Measurements from ENCODE around the gene LSG1. TPM values are rescaled to one million over a fixed set of nuclear protein-coding genes. Genes with fewer than 3 reads are reported as not detected.

The LSG1 gene
- total and polyA plus RNA-seq, 10 of the 15 experiments (the other 5 are each of a cell fraction or from before 2014, with no cell fraction given) = 14.3 to 75.6 (median 54.4) TPM

DNA sequence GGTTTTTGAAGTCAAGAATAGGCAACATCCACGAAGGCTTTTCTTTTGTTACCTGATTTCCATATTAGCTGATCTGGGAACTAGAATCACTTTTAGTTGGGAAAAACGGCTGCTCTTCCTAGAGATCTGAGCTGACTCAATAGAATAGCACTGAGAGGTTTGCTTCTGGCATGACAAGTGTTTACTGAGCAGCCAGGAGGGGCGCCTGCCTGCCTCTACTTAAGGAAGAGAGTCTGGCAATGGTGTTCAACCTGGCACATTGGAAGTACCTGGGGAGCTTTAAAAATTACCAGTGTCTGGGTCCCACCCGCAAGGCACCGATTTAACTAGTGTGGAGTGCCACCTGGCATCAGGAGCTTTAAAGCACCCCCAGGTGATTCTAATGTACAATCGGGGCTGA is 48.1 kb upstream of the LSG1 start:
- intact Hi-C loops (cut with micrococcal nuclease; ENCODE audit: unreplicated experiment) = no loop called here

More for the DNA sequence above, 48.1 kb upstream of the LSG1 start:
- Histone ChIP-seq H3K27me3 (replicated peaks in 1 of 2; ENCODE audit: control insufficient read depth in 2 of 2, insufficient read depth in 2 of 2, low read length in 1 of 2) (peaks cover 0 to 2% of the 10 kb centered on the region in 2 experiments; a peak in 2 of 4 replicates), H3K4me2 (ENCODE audit: control insufficient read depth, insufficient read depth) (no peak overlapping the region), H3K79me2 (ENCODE audit: control insufficient read depth, insufficient read depth, low read length) (no peaks in the 10 kb centered on the region), H4K20me1 (ENCODE audit: control insufficient read depth, insufficient read depth) (no peaks in the 10 kb centered on the region), H3K9me3 (replicated peaks; ENCODE audit: control insufficient read depth, insufficient read depth, low read length) (no peaks in the 10 kb centered on the region), H3K4me1 (ENCODE audit: control insufficient read depth, insufficient read depth, low read length) (no peaks in the 10 kb centered on the region), H3K4me3 (no peak overlapping the region), H3K36me3 (ENCODE audit: control insufficient read depth in 2 of 2, insufficient read depth in 2 of 2, low read length in 1 of 2) (no peaks in the 10 kb centered on the region), H3K27ac (ENCODE audit: control insufficient read depth, insufficient read depth) (no peak overlapping the region), H3K9ac (ENCODE audit: control insufficient read depth, insufficient read depth, low read length) (no peak overlapping the region), H2AFZ (ENCODE audit: control insufficient read depth, low read depth, low read length) (no peak overlapping the region)
- no peak for ATAC-seq
- no peak for FAIRE-seq
- SMC1A ChIA-PET (ENCODE audit: uncharacterized antibody, unreplicated experiment) = interaction anchor here (1.5 kb wide), 1 partner anchor 13 kb away, joined by 3 read pairs; no protein-coding TSS in a partner anchor
- RAD21 ChIA-PET (ENCODE audit: unreplicated experiment) = no interaction called here
- TF ChIP-seq SMAD5 (IDR thresholded peaks at IDR 0.05; ENCODE audit: low read depth) = no peak
- TF ChIP-seq TCF12 (IDR thresholded peaks at IDR 0.05; ENCODE audit: low read depth, low read length) = no peak
- no peak for TF ChIP-seq RAD21 (IDR thresholded peaks at IDR 0.05; ENCODE audit: insufficient read depth, low read depth, low read length)
- TF ChIP-seq, protein P1, sequence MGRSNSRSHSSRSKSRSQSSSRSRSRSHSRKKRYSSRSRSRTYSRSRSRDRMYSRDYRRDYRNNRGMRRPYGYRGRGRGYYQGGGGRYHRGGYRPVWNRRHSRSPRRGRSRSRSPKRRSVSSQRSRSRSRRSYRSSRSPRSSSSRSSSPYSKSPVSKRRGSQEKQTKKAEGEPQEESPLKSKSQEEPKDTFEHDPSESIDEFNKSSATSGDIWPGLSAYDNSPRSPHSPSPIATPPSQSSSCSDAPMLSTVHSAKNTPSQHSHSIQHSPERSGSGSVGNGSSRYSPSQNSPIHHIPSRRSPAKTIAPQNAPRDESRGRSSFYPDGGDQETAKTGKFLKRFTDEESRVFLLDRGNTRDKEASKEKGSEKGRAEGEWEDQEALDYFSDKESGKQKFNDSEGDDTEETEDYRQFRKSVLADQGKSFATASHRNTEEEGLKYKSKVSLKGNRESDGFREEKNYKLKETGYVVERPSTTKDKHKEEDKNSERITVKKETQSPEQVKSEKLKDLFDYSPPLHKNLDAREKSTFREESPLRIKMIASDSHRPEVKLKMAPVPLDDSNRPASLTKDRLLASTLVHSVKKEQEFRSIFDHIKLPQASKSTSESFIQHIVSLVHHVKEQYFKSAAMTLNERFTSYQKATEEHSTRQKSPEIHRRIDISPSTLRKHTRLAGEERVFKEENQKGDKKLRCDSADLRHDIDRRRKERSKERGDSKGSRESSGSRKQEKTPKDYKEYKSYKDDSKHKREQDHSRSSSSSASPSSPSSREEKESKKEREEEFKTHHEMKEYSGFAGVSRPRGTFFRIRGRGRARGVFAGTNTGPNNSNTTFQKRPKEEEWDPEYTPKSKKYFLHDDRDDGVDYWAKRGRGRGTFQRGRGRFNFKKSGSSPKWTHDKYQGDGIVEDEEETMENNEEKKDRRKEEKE (IDR thresholded peaks at IDR 0.05) = no peak
- TF ChIP-seq ZSCAN29 (IDR thresholded peaks at IDR 0.05) = no peak
- no peak for TF ChIP-seq IRF4 (IDR thresholded peaks at IDR 0.05; ENCODE audit: low read depth, low read length)
- no peak for TF ChIP-seq PAX5 (IDR thresholded peaks at IDR 0.05; ENCODE audit: borderline replicate concordance, low read depth, low read length)
- TF ChIP-seq YBX1 (IDR thresholded peaks at IDR 0.05) = no peak
- no peak for TF ChIP-seq GABPA (IDR thresholded peaks at IDR 0.05; ENCODE audit: low read depth)
- TF ChIP-seq SREBF1 (IDR thresholded peaks at IDR 0.05; ENCODE audit: low read length) = no peak
- TF ChIP-seq PML (IDR thresholded peaks at IDR 0.05; ENCODE audit: low read length) = no peak
- TF ChIP-seq, protein P2, sequence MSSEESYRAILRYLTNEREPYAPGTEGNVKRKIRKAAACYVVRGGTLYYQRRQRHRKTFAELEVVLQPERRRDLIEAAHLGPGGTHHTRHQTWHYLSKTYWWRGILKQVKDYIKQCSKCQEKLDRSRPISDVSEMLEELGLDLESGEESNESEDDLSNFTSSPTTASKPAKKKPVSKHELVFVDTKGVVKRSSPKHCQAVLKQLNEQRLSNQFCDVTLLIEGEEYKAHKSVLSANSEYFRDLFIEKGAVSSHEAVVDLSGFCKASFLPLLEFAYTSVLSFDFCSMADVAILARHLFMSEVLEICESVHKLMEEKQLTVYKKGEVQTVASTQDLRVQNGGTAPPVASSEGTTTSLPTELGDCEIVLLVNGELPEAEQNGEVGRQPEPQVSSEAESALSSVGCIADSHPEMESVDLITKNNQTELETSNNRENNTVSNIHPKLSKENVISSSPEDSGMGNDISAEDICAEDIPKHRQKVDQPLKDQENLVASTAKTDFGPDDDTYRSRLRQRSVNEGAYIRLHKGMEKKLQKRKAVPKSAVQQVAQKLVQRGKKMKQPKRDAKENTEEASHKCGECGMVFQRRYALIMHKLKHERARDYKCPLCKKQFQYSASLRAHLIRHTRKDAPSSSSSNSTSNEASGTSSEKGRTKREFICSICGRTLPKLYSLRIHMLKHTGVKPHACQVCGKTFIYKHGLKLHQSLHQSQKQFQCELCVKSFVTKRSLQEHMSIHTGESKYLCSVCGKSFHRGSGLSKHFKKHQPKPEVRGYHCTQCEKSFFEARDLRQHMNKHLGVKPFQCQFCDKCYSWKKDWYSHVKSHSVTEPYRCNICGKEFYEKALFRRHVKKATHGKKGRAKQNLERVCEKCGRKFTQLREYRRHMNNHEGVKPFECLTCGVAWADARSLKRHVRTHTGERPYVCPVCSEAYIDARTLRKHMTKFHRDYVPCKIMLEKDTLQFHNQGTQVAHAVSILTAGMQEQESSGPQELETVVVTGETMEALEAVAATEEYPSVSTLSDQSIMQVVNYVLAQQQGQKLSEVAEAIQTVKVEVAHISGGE (CRISPR knock-in tag; IDR thresholded peaks at IDR 0.05) = no peak
- no peak for TF ChIP-seq MYC (IDR thresholded peaks at IDR 0.05; ENCODE audit: insufficient read depth, insufficient read length, insufficient replicate concordance, low read length, severe bottlenecking)
- no peak for TF ChIP-seq IKZF1 (conservative IDR thresholded peaks at IDR 0.05)
- no peak for TF ChIP-seq MXI1 (IDR thresholded peaks at IDR 0.05; ENCODE audit: low read depth, low read length)
- TF ChIP-seq ASH2L (IDR thresholded peaks at IDR 0.05; ENCODE audit: borderline replicate concordance, low read depth) = no peak
- TF ChIP-seq, protein P3, sequence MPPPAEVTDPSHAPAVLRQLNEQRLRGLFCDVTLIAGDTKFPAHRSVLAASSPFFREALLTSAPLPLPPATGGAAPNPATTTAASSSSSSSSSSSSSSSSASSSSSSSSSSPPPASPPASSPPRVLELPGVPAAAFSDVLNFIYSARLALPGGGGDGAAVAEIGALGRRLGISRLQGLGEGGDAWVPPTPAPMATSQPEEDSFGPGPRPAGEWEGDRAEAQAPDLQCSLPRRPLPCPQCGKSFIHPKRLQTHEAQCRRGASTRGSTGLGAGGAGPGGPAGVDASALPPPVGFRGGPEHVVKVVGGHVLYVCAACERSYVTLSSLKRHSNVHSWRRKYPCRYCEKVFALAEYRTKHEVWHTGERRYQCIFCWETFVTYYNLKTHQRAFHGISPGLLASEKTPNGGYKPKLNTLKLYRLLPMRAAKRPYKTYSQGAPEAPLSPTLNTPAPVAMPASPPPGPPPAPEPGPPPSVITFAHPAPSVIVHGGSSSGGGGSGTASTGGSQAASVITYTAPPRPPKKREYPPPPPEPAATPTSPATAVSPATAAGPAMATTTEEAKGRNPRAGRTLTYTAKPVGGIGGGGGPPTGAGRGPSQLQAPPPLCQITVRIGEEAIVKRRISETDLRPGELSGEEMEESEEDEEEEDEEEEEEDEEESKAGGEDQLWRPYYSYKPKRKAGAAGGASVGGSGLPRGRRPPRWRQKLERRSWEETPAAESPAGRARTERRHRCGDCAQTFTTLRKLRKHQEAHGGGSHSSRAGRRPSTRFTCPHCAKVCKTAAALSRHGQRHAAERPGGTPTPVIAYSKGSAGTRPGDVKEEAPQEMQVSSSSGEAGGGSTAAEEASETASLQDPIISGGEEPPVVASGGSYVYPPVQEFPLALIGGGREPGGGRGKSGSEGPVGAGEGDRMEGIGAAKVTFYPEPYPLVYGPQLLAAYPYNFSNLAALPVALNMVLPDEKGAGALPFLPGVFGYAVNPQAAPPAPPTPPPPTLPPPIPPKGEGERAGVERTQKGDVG (CRISPR knock-in tag; IDR thresholded peaks at IDR 0.05) = no peak
- no peak for DNase-seq (ENCODE audit: low read depth, low spot score)
- WGBS (ENCODE audit: insufficient coverage, insufficient replicate concordance, low lambda C conversion rate, missing lambda C conversion rate) = 41% methylated on average over 6 of the region's 6 CpGs
- no TSS peak for BruUV-seq (replicated peaks)
- in situ Hi-C loops (cut with MboI) = no loop called here
- POLR2A ChIA-PET = no interaction called here
- CTCF ChIA-PET = interaction anchor here (0.9 to 1.4 kb wide), 2 partner anchors 10 to 16 kb away, joined by 3 read pairs; no protein-coding TSS in a partner anchor
